ENCODE data around the gene ATP10A. TPM values are rescaled to one million over a fixed set of nuclear protein-coding genes. Genes with fewer than 3 reads are reported as not detected.

ATP10A gene
- total RNA-seq, 4 donors from 2014 or later = 8.1 to 36.0 (median 17.9) TPM

GRCh38 chr15:25682340-25682739 lies 180.8 kb downstream of the ATP10A start:
- Histone ChIP-seq H3K36me3 (peaks cover 0 to 26% (median 0%) of the 10 kb centered on the region in 3 donors), H3K27ac (peak overlapping the region in 1 of 4 donors; percentile 34), H3K9me3 (no peaks in the 10 kb centered on the region), H3K27me3 (no peaks in the 10 kb centered on the region), H3K4me3 (no peak overlapping the region), H3K4me1 (peaks cover 0 to 32% (median 4%) of the 10 kb centered on the region in 4 donors)
- WGBS, 2 donors = 57 to 76% methylated on average over 7 of the region's 7 CpGs
- DNase-seq (ENCODE audit: low spot score in 2 of 2) = peak in 1 of 2 donors; percentile 22
- TF ChIP-seq POLR2A (IDR thresholded peaks at IDR 0.05) (no peak), EP300 (IDR thresholded peaks at IDR 0.05) (peak in 1 of 2 donors; percentile 8), CTCF (IDR thresholded peaks at IDR 0.05) (no peak)

DNA sequence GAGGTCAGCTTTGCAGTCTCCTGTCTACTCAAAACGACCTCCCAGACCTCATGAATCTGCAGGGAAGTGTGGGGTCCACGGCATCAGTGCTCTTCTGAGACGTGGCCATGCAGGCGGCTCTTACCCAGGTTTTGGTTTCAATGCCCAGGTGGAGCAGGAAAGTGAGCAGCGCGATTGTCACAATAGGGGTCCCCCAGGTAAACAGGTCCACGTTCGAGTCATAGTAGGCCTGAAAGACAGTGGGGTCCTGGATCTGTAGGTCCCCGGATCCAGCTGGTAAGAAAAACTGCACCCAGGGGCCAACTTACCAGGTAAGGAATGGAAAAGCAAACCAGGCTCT lies 182.5 kb downstream of the ATP10A start:
- no peaks in the 10 kb centered on the region for H3K27me3 ChIP-seq
- H3K27ac ChIP-seq = no peak overlapping the region
- no peak for TF ChIP-seq EP300 (IDR thresholded peaks at IDR 0.05)
- TF ChIP-seq CTCF (IDR thresholded peaks at IDR 0.05) = no peak
- TF ChIP-seq POLR2A (IDR thresholded peaks at IDR 0.05) = no peak
- no peak overlapping the region for H3K4me3 ChIP-seq
- H3K9me3 ChIP-seq = no peaks in the 10 kb centered on the region
- 73 to 83% methylated on average over 7 to 8 of the region's 9 CpGs for WGBS, 2 donors
- DNase-seq (ENCODE audit: low spot score in 2 of 2) = no peak
- H3K4me1 ChIP-seq = peaks cover 0 to 32% (median 4%) of the 10 kb centered on the region in 4 donors
- peaks cover 0 to 26% (median 0%) of the 10 kb centered on the region in 3 donors for H3K36me3 ChIP-seq

- 88% methylated on average over 25 of the region's 25 CpGs for WGBS, 2 donors
- H3K27ac ChIP-seq = no peak overlapping the region
- peaks cover 0 to 26% (median 0%) of the 10 kb centered on the region in 3 donors for H3K36me3 ChIP-seq
- no peaks in the 10 kb centered on the region for H3K9me3 ChIP-seq
- H3K4me1 ChIP-seq = peaks cover 0 to 28% (median 3%) of the 10 kb centered on the region in 4 donors
- DNase-seq (ENCODE audit: low spot score in 2 of 2) = no peak
- H3K4me3 ChIP-seq = no peak overlapping the region
- no peaks in the 10 kb centered on the region for H3K27me3 ChIP-seq
- TF ChIP-seq POLR2A (IDR thresholded peaks at IDR 0.05) = no peak
- TF ChIP-seq CTCF (IDR thresholded peaks at IDR 0.05) = no peak
- TF ChIP-seq EP300 (IDR thresholded peaks at IDR 0.05) = no peak
Measured at GRCh38 chr15:25679964-25680685, 183.0 kb downstream of the ATP10A start.

- Histone ChIP-seq H3K4me1 (peaks cover 0 to 21% (median under 1%) of the 10 kb centered on the region in 4 donors), H3K27ac (no peak overlapping the region)
- 74 to 75% methylated on average over 6 to 10 of the region's 11 CpGs for WGBS, 2 donors
Measured at GRCh38 chr15:25679492-25679891, 183.6 kb downstream of the ATP10A start.

More at GRCh38 chr15:25679492-25679891, 183.6 kb downstream of the ATP10A start:
- TF ChIP-seq CTCF (IDR thresholded peaks at IDR 0.05) (no peak), POLR2A (IDR thresholded peaks at IDR 0.05) (no peak), EP300 (IDR thresholded peaks at IDR 0.05) (no peak)
- peaks cover 0 to 26% (median 0%) of the 10 kb centered on the region in 3 donors for H3K36me3 ChIP-seq
- no peak overlapping the region for H3K4me3 ChIP-seq
- no peaks in the 10 kb centered on the region for H3K27me3 ChIP-seq
- H3K9me3 ChIP-seq = no peaks in the 10 kb centered on the region
- no peak for DNase-seq (ENCODE audit: low spot score in 2 of 2)
